GM19328 (cell line): ENCODE results near the gene RXFP1.

Experiments used
- ATAC-seq: cut with Tn5 transposase; IDR thresholded peaks from one replicate; pipeline ENCODE4 v1.9.1; 2021; ENCODE audit warnings: mild to moderate bottlenecking, moderate library complexity; ENCODE audit not compliant: unreplicated experiment

The RXFP1 gene

DNA sequence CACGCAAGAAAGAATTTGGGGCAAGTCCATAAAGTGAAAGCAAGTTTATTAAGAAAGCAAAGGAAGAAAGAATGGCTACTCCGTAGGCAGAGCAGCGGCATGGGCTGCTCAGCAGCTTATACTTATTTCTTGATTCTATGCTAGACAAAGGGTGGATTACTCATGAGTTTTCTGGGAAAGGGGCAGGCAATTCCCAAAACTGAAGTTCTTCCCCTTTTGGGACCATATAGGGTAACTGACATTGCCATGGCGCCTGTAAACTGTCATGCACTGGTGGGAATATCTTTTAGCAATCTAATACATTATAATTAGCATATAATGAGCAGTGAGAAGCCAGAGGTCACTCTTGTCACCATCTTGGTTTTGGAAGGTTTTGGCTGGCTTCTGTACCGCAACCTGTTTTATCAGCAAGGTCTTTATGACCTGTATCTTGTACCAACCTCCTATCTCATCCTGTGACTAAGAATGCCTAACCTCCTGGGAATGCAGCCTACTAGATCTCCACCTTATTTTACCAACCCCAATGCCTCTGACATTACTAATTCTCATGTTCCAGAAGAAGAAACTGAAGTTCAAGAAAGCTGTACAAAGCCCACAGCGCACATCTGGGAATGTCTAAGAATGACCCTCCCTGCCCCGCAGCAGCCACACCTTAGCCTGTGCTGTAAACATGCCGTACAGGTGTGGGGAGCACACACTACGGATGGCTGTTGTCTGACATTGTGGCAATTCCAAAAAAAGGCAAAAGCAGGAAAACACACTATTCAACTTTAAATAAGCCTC, 18.6 kb downstream of the RXFP1 start:
- ATAC-seq: no peak

DNA sequence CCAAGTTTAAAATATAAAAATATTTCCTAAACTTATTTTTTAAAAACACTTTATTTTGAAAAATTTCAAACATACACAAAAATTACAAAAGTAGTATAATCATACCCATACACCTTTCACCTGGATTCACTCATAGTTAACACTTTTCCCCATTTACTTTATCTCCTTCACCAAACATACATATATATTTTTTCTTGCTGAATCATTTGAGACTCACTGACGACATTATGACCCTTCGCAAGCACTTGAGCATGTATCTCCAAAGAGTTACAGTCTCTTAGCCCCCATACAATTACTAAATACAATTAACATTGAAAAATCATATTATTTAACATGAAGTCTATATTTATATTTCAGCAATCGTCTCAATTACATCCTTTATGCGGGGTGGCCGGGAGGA, 19.8 kb downstream of the RXFP1 start:
- ATAC-seq: no peak

DNA sequence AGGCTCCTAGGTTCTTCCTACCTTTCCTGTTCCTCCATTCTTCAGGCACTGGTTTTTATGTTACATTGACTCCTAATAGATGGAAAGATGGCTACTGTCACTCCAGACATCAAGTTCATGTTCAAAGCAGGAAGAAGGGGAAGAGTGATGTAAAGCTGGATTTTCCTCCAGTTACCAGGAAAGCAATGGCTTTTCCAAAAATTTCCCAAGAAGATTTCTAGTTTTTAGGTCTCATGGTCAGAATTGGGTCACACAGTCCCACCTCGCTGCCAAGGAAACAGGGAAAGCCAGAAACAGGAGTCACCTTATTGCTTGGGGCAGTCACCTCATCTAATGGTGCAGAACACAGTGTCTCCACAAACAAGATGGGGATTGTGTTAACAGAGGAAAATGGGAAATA, 21.5 kb downstream of the RXFP1 start:
- ATAC-seq: no peak

DNA sequence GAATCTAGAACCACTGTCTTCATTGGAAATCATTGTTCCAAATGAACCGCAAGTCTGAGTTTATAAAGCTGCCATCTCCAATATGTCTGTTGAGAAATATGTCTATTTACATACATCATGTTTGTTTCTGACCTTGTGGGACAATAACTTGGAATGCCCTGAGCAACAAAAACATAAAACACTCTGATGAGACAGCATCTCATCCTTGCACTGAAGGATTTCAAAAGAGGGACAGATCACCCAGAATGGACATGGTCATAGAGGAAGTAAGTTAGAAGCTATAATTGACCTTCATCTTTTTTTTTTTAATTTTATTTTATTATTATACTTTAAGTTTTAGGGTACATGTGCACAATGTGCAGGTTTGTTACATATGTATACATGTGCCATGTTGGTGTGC, 22.5 kb downstream of the RXFP1 start:
- ATAC-seq: no peak

DNA sequence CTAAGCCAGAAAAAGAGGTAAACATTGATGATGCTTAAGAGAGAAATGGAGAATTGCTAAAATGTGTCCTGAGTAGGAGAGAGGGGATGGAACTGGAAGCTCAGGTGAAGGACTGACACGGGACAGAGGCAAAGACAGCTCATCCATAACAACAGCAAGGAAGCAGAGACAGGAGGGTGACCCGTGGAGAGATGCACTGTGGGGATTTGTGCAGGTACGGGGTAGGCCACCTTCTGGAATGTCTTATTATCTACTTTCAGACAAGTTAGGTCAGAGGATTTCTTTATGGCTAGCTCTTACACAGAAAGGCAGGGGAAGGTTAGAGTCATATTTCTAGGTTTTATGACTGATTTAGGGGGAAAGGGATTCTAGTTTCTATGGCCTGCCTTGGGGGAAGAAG, 31.7 kb downstream of the RXFP1 start:
- no peak for ATAC-seq

DNA sequence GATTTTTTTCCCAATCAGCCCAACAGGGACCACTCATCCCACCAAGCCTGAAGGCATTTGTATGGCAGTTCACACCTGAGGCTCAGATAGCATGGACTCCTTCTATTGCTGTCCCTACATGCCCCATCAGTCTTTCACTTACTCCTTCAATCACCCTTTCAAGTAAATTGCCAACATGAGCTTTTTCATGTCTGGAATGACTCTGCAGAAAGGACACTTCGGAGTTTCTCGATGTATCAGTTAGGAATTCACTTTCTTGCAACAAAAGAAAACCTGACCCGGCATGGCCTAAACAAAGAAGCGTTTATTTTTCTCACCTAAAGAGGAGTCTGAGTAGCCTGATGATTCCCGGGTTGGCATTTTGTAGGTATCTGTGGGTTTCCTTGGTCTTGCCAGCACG, 38.6 kb downstream of the RXFP1 start:
- no peak for ATAC-seq

DNA sequence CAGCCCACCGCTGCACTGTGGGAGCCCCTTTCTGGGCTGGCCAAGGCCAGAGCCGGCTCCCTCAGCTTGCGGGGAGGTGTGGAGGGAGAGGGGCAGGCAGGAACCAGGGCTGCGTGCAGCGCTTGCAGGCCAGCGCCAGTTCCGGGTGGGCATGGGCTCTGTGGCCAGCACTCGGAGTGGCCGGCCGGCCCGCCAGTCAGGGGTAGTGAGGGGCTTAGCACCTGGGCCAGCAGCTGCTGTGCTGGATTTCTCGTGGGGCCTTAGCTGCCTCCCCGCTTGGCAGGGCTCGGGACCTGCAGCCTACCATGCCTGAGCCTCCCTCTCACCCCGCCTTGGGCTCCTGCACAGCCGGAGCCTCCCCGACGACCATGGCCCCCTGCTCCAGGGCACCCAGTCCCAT, 45.2 kb downstream of the RXFP1 start:
- ATAC-seq: no peak

DNA sequence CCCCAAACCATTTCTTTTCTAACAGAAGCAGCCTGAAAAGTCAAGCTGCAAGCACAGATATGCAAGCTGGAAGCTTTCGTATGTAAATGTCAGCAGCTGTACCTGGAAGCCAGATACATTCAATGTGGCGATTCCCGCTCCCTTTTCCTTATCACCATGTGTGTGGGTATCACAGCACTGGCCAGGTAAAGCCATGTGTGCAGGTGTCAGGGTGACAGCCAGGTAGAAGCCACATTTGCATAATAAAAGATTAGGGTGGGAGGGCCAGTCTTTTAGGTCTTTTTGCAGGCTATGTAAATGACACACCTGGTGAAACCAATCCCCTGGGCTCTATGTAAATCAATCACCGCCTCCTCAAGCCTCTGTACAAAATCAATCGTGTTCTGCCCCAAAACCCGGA, 50.1 kb downstream of the RXFP1 start:
- no peak for ATAC-seq

DNA sequence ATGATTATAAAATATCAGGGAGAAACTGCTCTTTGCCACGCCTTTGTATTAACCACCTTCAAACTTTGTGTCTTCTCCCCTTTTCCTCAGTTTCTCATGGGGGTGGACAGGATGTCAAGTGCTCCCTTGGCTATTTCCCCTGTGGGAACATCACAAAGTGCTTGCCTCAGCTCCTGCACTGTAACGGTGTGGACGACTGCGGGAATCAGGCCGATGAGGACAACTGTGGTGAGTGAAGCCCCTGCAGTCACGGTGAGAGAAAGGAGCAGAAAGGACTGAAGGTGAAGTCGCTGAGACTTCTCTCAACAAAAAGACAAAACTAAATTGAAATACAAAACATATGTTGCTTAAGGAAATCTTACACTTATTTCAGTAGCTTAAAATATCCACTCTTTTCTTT, 50.9 kb downstream of the RXFP1 start:
- no peak for ATAC-seq

DNA sequence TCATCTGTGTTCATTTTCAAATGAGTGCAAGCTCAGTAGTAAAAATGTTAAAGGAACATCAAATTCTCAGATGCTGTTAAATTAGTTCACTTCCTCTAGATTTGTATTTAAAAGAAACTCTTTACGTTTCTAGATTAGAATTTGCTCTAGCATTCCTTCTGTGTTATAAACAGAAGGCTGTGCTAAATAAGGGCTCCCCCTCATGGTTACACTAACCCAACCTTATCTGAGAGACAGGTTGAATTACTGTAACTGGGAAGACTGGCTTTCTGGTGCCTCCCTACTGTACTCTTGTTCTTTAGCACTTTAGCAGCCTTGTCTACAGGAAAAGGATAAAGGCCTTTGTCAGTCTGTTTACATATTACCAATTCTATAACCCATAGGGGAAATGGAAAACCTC, 56.8 kb downstream of the RXFP1 start:
- no peak for ATAC-seq

DNA sequence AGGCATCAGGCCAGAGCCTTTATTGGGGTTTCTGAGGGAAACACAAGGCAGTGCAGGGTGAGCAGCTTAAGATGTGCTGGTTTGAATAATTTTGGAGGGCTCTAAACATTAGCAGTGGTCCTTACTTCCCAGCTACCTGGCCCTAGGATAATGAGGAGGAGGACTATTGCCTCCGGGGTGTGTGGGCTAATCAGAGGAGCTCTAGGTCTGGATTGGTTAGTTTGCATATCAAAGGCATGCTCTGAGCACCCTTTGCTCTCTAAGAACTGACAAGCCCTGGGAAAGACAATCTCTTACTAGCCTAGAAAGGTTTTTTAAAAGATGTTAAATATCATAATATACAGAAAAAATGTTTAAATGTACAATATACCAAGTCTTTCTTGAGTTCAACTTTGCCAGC, 58.4 kb downstream of the RXFP1 start:
- ATAC-seq: no peak

DNA sequence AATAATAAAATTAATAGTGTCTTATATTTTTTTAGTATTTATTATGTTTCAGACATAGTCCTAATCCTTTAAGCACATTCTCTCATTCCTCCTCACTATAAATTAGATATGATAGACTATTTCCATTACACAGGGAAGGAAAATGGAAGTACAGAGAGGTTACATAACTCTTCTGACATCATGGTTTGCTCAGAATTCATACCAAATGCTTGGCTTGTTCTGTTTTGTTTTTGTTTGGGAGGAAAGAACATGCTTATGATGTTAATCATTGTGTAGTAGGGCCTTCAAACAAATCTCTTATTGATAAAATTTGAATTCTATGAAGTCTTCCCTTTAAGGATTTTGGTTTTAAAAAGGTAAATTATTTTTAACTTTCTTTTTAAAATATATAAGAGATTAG, 59.5 kb downstream of the RXFP1 start:
- no peak for ATAC-seq

DNA sequence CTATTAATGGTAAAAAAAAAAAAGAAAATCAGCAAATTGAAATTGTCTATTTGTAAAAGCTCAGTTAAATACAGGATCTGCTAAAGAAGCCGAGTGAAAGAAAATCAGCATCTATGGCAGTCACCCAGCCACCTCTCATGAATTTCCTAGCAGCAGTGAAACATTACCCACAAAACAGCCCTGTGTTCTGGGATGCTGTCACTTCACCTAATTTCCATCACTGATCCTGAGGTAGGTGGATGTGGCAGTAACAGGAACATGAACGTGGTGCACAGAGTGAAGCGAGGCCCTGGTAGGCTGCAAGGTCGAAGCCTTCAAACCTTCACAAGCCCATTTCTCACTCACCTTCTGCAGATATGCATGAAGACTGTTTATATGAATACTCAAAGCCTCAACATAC, 65.2 kb downstream of the RXFP1 start:
- ATAC-seq: no peak

DNA sequence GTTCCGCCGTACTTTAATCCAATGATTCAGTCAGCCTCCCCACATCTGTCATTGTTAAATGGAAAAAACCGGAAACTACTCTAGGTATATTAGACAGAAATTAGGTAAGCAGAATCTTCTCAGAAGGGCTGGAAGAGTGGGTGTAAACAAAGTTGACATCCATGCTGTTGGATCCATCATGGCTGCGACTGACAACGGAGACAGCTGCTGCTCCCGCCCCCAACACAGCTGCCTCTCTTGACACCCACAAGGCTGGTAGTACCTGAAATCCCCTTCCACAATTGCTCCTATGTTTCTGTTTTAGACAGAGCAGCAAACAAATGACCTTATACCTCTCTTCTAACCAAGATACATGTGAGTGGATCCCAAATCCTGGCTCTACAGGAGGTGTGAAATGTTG, 66.6 kb downstream of the RXFP1 start:
- ATAC-seq: no peak

DNA sequence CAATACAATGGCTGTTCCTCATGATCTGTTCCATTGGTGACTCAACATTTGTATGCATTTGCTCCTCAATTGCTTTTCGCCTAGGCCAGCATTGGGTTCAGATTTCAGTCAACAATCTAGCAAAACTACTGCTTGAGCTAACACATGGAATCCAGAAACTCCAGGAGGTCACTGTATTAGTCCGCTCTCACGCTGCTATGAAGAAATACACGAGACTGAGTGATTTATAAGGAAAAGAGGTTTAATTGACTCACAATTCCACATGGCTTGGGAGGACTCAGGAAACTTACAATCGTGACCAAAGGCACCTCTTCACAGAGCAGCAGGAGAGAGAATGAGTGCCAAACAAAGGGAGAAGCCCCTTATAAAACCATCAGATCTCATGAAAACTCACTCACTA, 67.1 kb downstream of the RXFP1 start:
- ATAC-seq: no peak

DNA sequence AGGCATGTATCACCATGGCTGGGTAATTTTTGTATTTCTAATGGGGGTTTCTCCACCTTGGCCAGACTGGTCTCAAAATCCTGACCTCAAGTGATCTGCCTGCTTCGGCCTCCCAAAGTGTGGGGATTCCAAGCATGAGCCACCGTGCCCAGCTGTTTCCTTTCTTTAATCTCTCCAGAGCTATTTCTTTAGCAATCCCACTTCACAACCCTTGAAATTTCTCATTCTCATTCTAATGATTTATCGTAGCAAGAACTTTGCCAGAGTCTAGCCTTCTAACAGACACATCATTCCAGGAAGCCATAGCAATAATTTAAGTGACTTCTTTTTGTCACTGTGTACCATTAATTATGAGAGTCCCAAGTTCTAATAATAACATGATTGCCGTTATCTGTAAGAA, 68.6 kb downstream of the RXFP1 start:
- ATAC-seq: no peak

DNA sequence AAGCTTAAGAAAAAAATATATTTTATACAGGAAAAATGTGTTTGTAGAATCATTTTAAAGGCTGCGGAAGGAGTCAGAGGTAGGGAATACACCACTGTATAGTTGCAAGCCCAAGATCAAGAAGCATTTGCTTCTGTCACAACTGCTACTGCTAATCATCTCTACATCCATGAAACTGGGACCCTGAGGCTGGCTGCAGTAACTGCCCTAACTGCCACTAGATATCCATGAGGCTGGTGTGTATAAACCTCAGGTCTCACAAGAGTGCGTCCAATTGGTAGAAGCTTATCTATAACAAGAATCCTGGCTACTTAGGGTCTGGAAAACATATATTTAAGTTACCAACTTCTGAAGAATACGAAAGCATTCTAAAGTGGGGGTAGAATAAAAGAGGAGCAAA, 69.1 kb downstream of the RXFP1 start:
- ATAC-seq: no peak

DNA sequence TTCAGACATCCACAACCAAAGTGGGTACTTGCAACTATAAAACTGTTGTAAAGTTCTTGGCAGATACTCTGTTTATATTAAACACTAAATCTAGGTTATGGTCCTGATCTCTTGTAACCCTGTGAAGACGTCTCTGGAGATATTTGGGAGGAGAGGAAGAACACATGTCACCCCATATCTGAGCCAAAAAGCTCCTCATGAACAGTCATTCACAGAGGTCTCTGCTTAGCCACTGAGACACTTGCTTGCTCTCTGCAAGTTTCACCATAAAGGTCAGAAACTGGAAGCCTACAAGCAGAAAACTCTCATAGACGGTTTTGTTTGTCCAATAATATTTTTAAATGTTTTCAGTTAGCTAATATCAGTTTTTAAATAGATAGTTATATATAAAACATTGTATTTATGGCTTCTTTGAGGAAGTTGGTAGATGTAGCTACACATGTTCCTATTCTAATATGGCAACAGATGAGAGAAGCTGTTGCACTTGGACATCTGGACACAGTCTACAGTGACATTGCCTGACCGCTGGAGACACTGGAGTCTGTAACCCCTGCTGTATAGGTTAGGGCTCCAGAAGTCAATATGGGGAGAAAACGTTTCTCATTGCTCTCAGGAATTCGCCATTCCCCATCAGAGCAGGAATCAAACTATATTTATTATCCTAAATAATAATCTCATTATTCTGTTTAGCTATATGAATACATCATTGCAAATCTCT, 76.4 kb downstream of the RXFP1 start:
- ATAC-seq: no peak

DNA sequence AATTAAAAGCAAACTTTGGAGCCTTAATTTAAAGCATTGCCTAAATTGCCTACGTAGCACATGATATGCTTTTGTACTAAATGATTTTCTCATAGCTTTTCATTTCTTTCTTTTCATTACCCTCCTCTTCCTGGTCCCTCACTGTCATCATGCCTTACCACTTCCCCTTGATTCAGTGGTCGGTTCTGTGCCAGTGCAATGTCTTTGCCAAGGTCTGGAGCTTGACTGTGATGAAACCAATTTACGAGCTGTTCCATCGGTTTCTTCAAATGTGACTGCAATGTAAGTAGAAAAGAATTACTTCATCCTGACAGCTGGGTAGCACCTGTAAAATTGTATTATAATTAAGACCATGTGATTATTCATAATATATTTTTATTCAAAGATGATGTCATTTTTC, 77.5 kb downstream of the RXFP1 start:
- no peak for ATAC-seq

DNA sequence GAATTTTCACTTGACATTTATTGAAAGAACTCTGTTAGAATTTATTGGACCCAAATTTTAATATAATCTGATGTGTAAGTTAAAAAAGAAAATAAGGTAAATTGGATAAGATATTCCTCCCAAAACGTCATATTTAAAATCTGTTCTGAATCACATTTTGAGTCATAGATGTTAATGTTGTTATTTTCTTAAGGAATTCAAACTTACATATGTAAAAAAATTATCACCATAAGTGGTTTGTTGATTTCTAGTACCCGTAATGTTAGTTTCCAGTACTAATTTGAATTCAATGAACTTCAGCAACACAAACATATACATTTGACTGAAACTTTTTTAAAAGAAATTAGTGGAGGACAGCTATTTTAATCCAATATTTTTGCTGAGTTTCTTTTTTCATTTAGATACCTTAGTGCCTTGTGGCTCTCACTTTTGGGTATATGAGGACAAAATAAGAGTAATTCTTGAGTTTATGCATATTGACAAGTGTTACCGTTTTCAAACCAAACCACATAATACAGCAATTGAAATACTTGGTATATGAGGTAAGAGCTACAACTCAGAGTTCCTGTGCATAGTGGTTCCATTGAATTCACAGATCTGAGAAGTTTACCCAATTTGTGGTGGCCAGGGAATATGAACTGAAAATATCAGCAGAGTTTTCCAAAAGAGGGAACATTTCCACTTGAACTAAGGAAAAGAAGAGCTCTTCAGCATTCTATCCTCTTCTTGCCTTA, 78.2 kb downstream of the RXFP1 start:
- no peak for ATAC-seq

DNA sequence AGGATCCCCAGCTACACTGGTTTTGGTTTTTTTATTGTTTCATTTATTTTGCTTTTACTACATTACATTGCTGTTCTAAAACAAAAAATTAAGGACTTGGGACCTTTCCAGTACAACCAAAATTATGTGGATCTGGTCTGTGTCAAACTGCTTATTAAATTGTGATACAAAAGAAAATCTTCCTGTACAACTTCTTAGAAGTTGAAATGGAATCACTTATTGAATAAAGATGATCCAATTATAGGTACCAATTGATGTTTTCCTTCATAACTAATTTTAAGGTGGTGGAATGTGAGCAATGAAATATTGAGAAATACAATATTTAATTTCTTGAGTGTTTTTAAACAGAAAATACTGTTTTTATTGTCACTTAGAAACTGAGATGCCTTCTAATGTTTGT, 82.7 kb downstream of the RXFP1 start:
- ATAC-seq: no peak

DNA sequence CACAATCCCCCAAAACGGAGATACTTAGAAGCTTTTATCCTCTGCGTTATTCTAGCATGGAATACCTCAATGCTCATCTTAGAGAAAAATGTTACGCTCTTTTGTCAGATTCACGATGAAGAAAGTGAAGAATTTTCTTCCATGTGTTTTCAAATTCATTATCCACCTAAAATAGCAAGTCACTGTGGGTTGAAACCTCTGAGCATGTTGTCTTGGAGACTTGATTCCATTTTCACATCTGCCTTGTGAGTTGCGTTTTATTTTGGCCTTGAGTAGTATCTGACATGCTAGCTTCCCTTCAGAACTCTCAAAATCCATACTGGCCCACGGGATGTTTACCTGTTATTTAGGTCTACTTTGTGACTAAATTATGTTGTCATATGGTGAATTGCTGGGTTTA, 83.7 kb downstream of the RXFP1 start:
- ATAC-seq: no peak
